IMR-90 (cell line): Measurements from ENCODE around the gene RGPD8.

Experiments used
- CHD1 ChIP-seq: IDR thresholded peaks from 2 replicates; pipeline ENCODE4 v1.6.1; 2012; ENCODE audit warnings: low read depth, low read length, improper control_type of control experiment
- CTCF ChIP-seq: conservative IDR thresholded peaks from 2 replicates; pipeline ENCODE4 v1.5.1; 2012; ENCODE audit warnings: mild to moderate bottlenecking, low read depth, low read length, improper control_type of control experiment
- FOS ChIP-seq: fragments of 150-350 bp; IDR thresholded peaks from 2 replicates; pipeline ENCODE4 v1.6.1; 2016; ENCODE audit warnings: low read depth, low read length
- MXI1 ChIP-seq: IDR thresholded peaks from 2 replicates; pipeline ENCODE4 v1.6.1; 2012; ENCODE audit warnings: low read depth, mild to moderate bottlenecking, low read length, moderate library complexity, borderline replicate concordance
- NFE2L2 ChIP-seq: fragments of 150-350 bp; IDR thresholded peaks from 2 replicates; pipeline ENCODE4 v1.6.1; 2016; ENCODE audit warnings: low read depth, mild to moderate bottlenecking, low read length
- POLR2A ChIP-seq: IDR thresholded peaks from 2 replicates; pipeline ENCODE4 v1.6.1; 2012; ENCODE audit warnings: mild to moderate bottlenecking, low read depth, low read length
- RAD21 ChIP-seq: IDR thresholded peaks from 2 replicates; pipeline ENCODE4 v1.6.1; 2012; ENCODE audit warnings: low read length, improper control_type of control experiment
- RCOR1 ChIP-seq: IDR thresholded peaks from 2 replicates; pipeline ENCODE4 v1.6.1; 2012; ENCODE audit warnings: mild to moderate bottlenecking, low read length, improper control_type of control experiment; ENCODE audit not compliant: insufficient replicate concordance
- RFX5 ChIP-seq: IDR thresholded peaks from 2 replicates; pipeline ENCODE4 v1.8.0; 2012; ENCODE audit warnings: low read depth, mild to moderate bottlenecking, low read length, moderate library complexity
- SMC3 ChIP-seq: fragments of 150-350 bp; IDR thresholded peaks from 2 replicates; pipeline ENCODE4 v1.6.1; 2016; ENCODE audit warnings: low read depth, mild to moderate bottlenecking, antibody characterized with exemption, low read length, moderate library complexity
- USF2 ChIP-seq: fragments of 150-350 bp; IDR thresholded peaks from 2 replicates; pipeline ENCODE4 v1.6.1; 2017; ENCODE audit warnings: mild to moderate bottlenecking, antibody characterized with exemption, low read length, low read depth

GRCh38 chr2:112345030-112346027 lies 88.1 kb downstream of the RGPD8 start:
- no peak for TF ChIP-seq CTCF
- TF ChIP-seq SMC3 = no peak
- no peak for TF ChIP-seq MXI1
- no peak for TF ChIP-seq RFX5
- no peak for TF ChIP-seq POLR2A
- TF ChIP-seq NFE2L2 = no peak
- TF ChIP-seq USF2 = no peak
- TF ChIP-seq RCOR1 = no peak
- no peak for TF ChIP-seq CHD1
- no peak for TF ChIP-seq FOS
- TF ChIP-seq RAD21 = no peak
